ENCODE results near the gene PDE4D. TPM values are rescaled to one million over a fixed set of nuclear protein-coding genes. Genes with fewer than 3 reads are reported as not detected.

Gene PDE4D
- total RNA-seq, 1 experiment from 2014 or later: 2.1 TPM

GRCh38 chr5:58974601-58975000, 918.9 kb downstream of the PDE4D start:
- Histone ChIP-seq H3K27me3 (ENCODE audit: insufficient read depth, low read length) (no peaks in the 10 kb centered on the region), H3K14ac (ENCODE audit: insufficient read depth, low read length) (no peak overlapping the region), H4K20me1 (ENCODE audit: control insufficient read depth, insufficient read depth, insufficient read length) (no peaks in the 10 kb centered on the region), H4K91ac (ENCODE audit: insufficient read length, low read depth, low read length) (no peak overlapping the region), H2BK120ac (ENCODE audit: low read depth, low read length, poor library complexity, severe bottlenecking) (no peak overlapping the region), H2BK12ac (ENCODE audit: insufficient read length, low read depth, low read length) (no peak overlapping the region), H3K56ac (ENCODE audit: insufficient read length, low read depth, low read length) (no peak overlapping the region), H2AFZ (ENCODE audit: low read length) (no peak overlapping the region), H3T11ph (ENCODE audit: low read length) (no peak overlapping the region), H3K9ac (ENCODE audit: extremely low read depth, insufficient read length, low read length) (no peak overlapping the region), H3K27ac (ENCODE audit: insufficient read length, low read depth, low read length) (no peak overlapping the region), H3K23ac (ENCODE audit: insufficient read length, low read depth, low read length) (no peak overlapping the region), H2BK20ac (ENCODE audit: low read depth, low read length, poor library complexity, severe bottlenecking) (no peak overlapping the region), H2BK15ac (ENCODE audit: low read depth, low read length) (no peak overlapping the region), H4K8ac (replicated peaks; ENCODE audit: insufficient read length, low read depth, low read length) (no peak overlapping the region), H3K18ac (ENCODE audit: insufficient read length, low read depth, low read length) (no peak overlapping the region), H2BK5ac (ENCODE audit: insufficient read length, low read length) (no peak overlapping the region), H4K5ac (ENCODE audit: insufficient read length, low read depth, low read length) (no peak overlapping the region), H3K4ac (ENCODE audit: low read depth, low read length) (no peak overlapping the region), H2AK5ac (ENCODE audit: insufficient read length, low read length) (no peak overlapping the region), H3K79me2 (ENCODE audit: insufficient read depth, low read length) (no peaks in the 10 kb centered on the region), H3K23me2 (ENCODE audit: insufficient read length, low read depth, low read length, poor library complexity, severe bottlenecking) (no peaks in the 10 kb centered on the region), H3K4me2 (ENCODE audit: insufficient read depth, insufficient read length, low read length) (no peak overlapping the region), H3K79me1 (ENCODE audit: insufficient read depth, low read depth, low read length, poor library complexity, severe bottlenecking) (no peaks in the 10 kb centered on the region), H3K9me3 (ENCODE audit: control insufficient read depth, low read depth, low read length) (no peaks in the 10 kb centered on the region), H3K4me1 (ENCODE audit: insufficient read depth, low read length) (no peaks in the 10 kb centered on the region)
- H3K4me1 Mint-ChIP-seq: no peaks in the 10 kb centered on the region
- H3K27me3 Mint-ChIP-seq (ENCODE audit: low read depth): no peaks in the 10 kb centered on the region; the same call in 1 of the 2 replicates
- no peak overlapping the region for H3K4me3 Mint-ChIP-seq
- no peaks in the 10 kb centered on the region; a peak in 1 of 7 replicates for H3K36me3 Mint-ChIP-seq (ENCODE audit: insufficient read depth in 1 of 3, low read depth in 3 of 3)
- no peak for DNase-seq
- no peaks in the 10 kb centered on the region for H3K9me3 Mint-ChIP-seq
- H3K27ac Mint-ChIP-seq: no peak overlapping the region; a peak in 2 of 7 replicates
- WGBS (ENCODE audit: extremely low coverage, insufficient read length, low lambda C conversion rate): no CpG with 5 or more reads among the region's 5 CpGs
- TF ChIP-seq, protein P1, sequence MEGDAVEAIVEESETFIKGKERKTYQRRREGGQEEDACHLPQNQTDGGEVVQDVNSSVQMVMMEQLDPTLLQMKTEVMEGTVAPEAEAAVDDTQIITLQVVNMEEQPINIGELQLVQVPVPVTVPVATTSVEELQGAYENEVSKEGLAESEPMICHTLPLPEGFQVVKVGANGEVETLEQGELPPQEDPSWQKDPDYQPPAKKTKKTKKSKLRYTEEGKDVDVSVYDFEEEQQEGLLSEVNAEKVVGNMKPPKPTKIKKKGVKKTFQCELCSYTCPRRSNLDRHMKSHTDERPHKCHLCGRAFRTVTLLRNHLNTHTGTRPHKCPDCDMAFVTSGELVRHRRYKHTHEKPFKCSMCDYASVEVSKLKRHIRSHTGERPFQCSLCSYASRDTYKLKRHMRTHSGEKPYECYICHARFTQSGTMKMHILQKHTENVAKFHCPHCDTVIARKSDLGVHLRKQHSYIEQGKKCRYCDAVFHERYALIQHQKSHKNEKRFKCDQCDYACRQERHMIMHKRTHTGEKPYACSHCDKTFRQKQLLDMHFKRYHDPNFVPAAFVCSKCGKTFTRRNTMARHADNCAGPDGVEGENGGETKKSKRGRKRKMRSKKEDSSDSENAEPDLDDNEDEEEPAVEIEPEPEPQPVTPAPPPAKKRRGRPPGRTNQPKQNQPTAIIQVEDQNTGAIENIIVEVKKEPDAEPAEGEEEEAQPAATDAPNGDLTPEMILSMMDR (conservative IDR thresholded peaks at IDR 0.05): no peak
